HG03354 (cell line): ENCODE measurements around the gene TSPYL6.
A peak's percentile ranks its signal among the peaks of the same experiment; 100 is the strongest.
"Not testable (repeated sequence)": the region's sequence is repeated elsewhere in the genome, so short reads cannot be mapped to it uniquely, and the experiment has no call there.

Experiments
- ATAC-seq: cut with Tn5 transposase; IDR thresholded peaks from one replicate; pipeline ENCODE4 v1.9.1; 2021; ENCODE audit warnings: mild to moderate bottlenecking; ENCODE audit not compliant: unreplicated experiment, poor library complexity, severe bottlenecking

Gene TSPYL6

DNA sequence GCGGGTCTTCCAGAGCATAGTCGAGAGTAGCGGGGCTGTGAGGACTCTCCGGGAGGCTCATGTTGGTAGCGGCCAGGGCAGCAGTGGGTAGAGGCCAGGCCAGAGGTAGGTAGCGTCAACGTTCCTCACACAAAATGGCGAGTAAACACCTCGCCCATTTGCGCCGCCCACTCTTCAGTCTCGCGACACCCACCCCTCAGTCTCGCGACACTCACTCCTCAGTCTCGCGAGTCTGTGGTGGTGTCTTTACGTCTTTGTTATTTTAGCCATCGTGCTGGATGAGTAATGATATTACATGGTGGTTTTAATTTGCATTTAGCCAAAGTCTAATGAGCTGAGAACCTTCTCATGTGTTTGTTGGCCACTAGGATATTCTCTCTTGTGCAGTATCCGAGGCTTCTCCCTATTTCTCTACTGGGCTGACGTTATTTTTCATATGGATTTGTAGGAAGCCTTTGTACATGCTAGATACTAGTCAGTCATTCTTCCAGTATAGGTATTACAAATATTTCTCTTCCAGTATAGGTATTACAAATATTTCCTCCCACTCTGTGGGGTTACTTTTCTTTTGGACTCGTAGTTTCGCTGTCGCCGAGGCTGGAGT is at the start of gene TSPYL6:
TSS of gene TSPYL6 (minus strand) at position 139 of the 604 bp plus-strand sequence. CDS start at position 61, 78 bp downstream.
- ATAC-seq, result no peak

GRCh38 chr2:54303631-54304030 is 47.6 kb upstream of the TSPYL6 start:
- ATAC-seq, result no peak

DNA sequence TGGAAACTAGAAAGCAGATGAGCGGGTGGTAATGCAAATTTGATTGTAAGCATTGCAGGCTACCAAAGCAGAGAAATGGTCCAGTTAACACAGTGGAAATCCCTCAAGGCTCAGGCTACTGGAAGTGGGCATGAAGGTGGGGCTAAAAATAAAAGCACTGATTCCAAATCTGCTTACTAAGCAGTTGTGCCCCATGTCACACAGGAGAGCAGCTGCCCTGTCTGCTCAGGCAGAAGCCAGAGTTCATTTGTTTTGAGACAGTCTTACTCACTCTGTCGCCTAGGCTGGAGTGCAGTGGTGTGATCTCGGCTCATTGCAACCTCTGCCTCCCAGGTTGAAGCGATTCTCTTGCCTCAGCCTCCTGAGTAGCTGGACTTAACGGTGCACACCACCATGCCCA is 42.5 kb upstream of the TSPYL6 start:
- no peak for ATAC-seq

- ATAC-seq, result no peak
Observed at GRCh38 chr2:54295911-54296310, 39.9 kb upstream of the TSPYL6 start.

- ATAC-seq, result not testable (repeated sequence)
Observed at GRCh38 chr2:54294665-54295064, 38.6 kb upstream of the TSPYL6 start.

- ATAC-seq, result no peak
Observed at GRCh38 chr2:54290356-54291025, 34.5 kb upstream of the TSPYL6 start.

DNA sequence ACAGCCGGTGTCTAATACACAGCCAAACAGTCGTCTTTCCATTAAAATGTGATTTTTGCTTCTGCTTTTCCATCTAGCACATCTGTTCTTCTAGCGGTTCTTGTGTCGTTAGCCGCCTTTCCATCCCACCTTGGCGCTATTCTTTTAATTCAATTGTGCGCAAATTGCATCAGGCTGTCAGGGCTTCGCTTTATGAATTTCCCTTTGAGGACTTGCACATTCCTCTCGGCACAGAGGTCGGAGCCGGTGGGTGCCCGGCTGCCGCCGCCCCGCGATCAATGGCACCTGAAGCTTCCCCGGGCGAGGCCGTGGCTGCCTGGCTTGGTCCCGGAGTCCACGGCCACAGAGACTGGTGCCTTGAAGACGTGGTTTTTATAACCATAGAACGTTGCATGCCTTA is 33.9 kb upstream of the TSPYL6 start:
- no peak for ATAC-seq

- ATAC-seq, result no peak
Observed at GRCh38 chr2:54287532-54287931, 31.5 kb upstream of the TSPYL6 start.

- no peak for ATAC-seq
Observed at GRCh38 chr2:54285451-54285850, 29.4 kb upstream of the TSPYL6 start.

DNA sequence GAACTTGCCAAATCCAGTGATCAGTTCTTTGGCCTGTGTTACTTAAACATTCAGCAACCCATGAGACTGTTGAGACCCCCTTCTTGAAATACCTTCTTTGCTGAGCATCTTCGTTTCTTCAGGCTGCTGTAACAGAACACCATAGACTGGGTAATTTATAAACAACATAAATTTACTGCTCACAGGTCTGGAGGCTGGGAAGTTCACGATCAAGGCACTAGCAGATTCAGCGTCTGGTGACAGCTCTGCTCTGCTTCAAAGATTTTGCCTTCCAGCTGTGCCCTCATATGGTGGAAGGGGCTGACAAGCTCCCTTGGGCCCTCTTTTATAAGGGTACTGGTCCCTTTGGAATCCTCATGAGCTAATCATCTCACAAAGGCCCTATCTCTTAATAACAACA is 28.8 kb upstream of the TSPYL6 start:
- no peak for ATAC-seq

GRCh38 chr2:54279385-54279784 is 23.4 kb upstream of the TSPYL6 start:
- ATAC-seq, result no peak

DNA sequence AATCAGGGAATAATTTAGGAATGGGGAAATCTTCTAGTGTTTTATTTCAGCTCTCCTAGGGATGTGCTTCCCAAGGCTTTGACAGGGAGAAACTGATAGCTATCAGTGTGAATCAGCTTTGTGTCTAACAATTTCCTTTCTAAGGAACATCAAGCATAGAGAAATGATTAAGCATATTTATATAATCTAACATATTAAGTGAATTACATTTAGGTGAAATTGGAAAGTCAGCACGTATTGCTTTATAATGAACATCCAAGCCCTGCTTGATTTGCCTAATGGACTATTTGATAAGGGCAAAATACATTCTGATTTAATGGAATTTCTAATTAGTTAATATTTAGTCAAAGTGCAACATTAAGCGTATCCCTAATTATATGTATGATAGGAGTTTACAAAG is 19.5 kb upstream of the TSPYL6 start:
- ATAC-seq, result no peak

DNA sequence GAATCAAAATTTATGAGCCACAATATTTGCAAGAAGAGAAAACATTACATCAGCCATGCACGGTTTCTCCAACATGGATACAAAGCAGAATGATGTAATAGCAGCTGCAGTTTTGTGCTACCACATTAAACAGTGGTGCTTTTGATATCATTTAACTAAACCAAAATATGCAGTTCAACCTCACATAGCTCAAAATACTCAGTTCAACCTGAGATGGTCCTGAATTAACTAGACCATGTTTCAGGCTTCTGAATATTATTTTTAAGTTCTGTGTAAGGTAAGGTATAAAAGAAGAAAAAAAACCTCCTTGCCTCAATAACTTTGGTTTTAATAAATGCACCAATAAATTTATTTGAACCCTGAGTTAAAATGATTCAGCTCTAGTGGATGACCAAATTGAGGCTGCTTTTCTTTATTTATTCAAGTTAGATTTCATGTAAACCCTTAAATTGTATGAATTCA is 18.8 kb upstream of the TSPYL6 start:
- no peak for ATAC-seq

DNA sequence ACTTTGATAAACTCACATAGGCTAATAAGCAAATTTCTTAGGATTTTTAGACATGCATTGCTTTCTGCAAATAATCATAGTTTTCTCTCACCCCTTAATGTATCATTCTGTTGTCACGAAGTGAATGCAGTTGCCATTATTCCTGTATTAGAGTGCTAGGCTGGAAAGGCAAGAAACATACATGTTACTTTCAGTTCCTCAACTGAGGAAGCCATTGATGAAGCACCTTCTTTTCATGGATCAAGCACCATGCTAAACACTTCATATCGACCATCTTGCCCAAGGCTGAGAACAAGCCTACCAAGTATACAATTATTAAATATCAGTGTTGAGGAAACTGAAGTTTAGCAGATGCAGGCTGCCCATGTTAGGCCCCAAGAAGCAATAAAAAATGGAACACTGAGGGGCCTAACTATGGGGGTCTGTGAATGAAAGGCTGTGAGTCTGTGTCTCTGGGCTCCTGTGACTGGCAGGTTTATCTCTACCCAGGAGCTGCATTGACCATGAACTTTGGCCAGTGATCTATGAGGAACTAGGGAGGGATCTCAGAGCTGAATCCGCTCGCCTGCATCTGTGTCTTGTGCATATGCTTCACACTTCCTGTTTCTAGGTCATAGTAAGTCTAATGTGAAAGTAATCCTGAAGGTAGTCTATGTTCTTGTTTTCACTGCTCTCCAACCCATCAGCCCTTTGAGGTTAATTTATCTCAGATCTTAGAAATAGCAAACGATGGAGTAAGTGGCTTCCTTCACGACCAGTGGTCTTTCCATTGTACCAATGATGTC is 16.0 kb upstream of the TSPYL6 start:
- peak; percentile 94 for ATAC-seq

DNA sequence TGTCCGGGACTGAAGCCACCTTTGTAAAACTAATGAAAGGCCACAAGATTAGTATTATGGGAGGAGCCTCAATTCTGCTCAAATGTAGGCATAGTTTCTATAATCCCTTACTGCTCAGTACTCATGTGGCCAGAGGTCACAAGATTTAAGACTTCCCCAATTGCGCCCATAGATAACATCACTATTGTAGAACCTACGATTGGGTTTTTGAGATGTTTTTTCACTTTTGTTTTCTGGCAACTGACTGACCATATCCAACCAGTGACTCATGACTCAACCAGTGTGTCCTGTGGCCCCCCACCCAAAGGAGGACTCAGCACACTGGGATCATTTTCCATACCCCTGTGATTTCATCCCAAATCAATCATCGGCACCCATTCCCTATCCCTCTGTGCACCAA is 15.2 kb upstream of the TSPYL6 start:
- no peak for ATAC-seq

DNA sequence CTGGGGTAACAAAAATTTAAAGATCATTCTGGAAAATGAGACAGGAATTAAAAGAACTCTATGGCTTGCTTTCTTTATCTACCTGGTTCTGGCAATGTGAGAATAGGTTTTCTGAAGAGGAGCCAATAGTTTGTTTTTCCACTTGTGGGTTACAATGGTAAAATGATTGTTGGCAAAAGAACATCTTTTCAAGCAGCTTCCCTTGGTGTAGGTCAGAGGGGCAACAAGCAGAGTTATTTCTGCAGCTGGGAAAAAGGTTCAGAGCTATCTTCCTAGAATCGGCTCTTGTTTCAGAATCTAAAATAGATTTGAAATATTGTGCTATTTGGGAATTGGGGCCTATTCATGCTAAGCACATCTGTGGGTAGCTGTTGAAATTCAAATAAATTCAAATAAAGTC is 11.5 kb upstream of the TSPYL6 start:
- ATAC-seq, result no peak

GRCh38 chr2:54265081-54265480 is 9.1 kb upstream of the TSPYL6 start:
- not testable (repeated sequence) for ATAC-seq

GRCh38 chr2:54262015-54262765 is 6.2 kb upstream of the TSPYL6 start:
- ATAC-seq, result no peak

DNA sequence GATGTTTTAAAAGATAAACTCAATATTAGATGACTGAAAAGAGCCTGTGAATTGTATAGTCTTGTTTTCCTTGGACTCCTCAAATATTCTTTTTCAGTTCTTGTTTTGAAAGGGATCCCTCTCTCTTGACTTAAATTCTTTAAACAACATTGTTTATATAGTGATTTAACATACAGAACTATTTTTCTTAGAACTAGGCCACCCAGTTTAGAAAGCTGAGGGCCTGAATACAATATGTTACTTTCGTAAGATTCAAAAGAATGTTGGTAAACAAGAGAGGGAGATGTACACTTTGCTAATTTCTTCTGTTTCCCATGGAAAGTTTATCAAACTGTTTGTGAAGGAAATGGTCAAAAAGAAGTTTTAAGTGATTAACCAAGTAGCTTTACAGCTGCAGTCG is 5.5 kb upstream of the TSPYL6 start:
- ATAC-seq, result no peak

DNA sequence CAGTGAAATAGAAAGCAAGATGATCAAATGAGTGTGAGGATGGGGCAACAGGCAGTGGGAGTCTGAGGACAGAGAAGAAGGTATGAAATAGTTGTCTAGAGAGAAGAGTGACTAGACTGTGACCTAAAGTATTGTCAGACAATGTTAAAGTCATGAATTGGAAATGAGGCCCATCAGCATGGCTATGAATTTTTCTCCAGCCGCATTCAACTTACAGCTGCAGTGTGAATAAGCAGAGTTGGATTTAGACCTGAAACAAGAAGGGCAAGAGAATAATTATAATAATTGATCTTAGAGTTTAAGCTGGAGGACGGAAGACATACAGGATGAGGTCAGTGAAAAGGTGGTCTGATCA is 4.2 kb upstream of the TSPYL6 start:
- ATAC-seq, result no peak
